ENCODE measurements around the gene EML2.

EML2 gene

DNA sequence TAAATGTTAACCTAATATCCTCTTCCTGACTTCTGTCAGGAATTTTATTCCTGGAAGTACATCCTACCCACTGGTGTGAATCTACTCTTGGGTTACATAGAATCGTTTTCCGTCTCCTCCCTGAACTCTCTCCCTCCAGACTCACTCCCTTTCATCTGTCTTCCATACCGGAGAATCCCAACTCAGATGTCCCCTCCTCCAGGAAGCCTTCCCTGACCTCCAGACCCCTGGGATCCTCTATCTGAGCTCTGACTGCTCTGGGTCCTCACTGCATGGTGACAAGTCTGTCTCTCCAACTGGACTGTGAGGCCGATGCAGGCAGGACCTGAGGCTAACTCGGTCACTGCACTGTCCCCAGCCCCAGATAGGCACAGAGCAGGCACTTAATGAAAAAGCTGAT, 79.2 kb downstream of the EML2 start:
- Histone ChIP-seq H3K27ac (ENCODE audit: low read length) (no peak overlapping the region), H3K9me3 (ENCODE audit: control insufficient read depth in 1 of 2, low read length in 2 of 2) (no peaks in the 10 kb centered on the region), H3K27me3 (ENCODE audit: low read depth, low read length) (no peaks in the 10 kb centered on the region), H3K4me1 (ENCODE audit: control insufficient read depth in 1 of 2, insufficient read depth in 2 of 2, low read length in 2 of 2) (no peaks in the 10 kb centered on the region), H3K36me3 (ENCODE audit: control insufficient read depth in 1 of 2, insufficient read depth in 2 of 2, low read length in 2 of 2) (no peaks in the 10 kb centered on the region), H3K4me3 (ENCODE audit: low read depth in 1 of 2, low read length in 2 of 2) (no peak overlapping the region)

All from muscle layer of duodenum (tissue), 2 donors.